Thymus (tissue), 11 donors: ENCODE measurements around the gene PLCG2. TPM values are rescaled to one million over a fixed set of nuclear protein-coding genes. Genes with fewer than 3 reads are reported as not detected.
"Not testable (repeated sequence)": the region's sequence is repeated elsewhere in the genome, so short reads cannot be mapped to it uniquely, and the experiment has no call there.

Source experiments
- DNase-seq, 9 donors: peaks; one replicate each; pipeline ENCODE4 v3.0.0-alpha.2; 2013; ENCODE audit warnings: low spot score in 9 of 9, low read depth in 6 of 9, missing footprints in 1 of 9
- H3K27ac ChIP-seq, 2 donors: one replicate each; pipeline ENCODE4 v1.5.1; 2013; ENCODE audit warnings: control low read depth in 1 of 2, low read depth in 1 of 2, low read length in 1 of 2, mild to moderate bottlenecking in 1 of 2, moderate library complexity in 1 of 2
- H3K27me3 ChIP-seq, 2 donors: one replicate each; pipeline ENCODE4 v1.5.1; 2013; ENCODE audit warnings: low read length in 1 of 2; ENCODE audit not compliant: control insufficient read depth in 2 of 2, insufficient read depth in 1 of 2
- H3K36me3 ChIP-seq, 2 donors: one replicate each; pipeline ENCODE4 v1.5.1; 2013; ENCODE audit warnings: low read length in 1 of 2, mild to moderate bottlenecking in 1 of 2, moderate library complexity in 1 of 2; ENCODE audit not compliant: control insufficient read depth in 2 of 2, insufficient read depth in 2 of 2
- H3K4me1 ChIP-seq, 2 donors: one replicate each; pipeline ENCODE4 v1.5.1; 2013; ENCODE audit warnings: low read length in 2 of 2; ENCODE audit not compliant: control insufficient read depth in 2 of 2, insufficient read depth in 2 of 2
- H3K4me3 ChIP-seq, 2 donors: one replicate each; pipeline ENCODE4 v1.5.1; 2013; ENCODE audit warnings: low read length in 2 of 2, control low read depth in 1 of 2, mild to moderate bottlenecking in 1 of 2
- H3K9me3 ChIP-seq, 2 donors: one replicate each; pipeline ENCODE4 v1.5.1; 2013; ENCODE audit warnings: low read length in 1 of 2, mild to moderate bottlenecking in 1 of 2; ENCODE audit not compliant: control insufficient read depth in 2 of 2, insufficient read depth in 1 of 2
- WGBS: extraction: QIAGEN DNeasy Blood & Tissue Kit; methylation state at CpG from one replicate; pipeline ENCODE4 v1.1.7; 2013; 5-methylcytosine and 5-hydroxymethylcytosine counted together
- polyA plus RNA-seq: library from polyadenylated mRNA; stranded (reverse); fragments of 200-250 nt; gene quantifications from one replicate; pipeline ENCODE4 v1.2.3, GENCODE V29; 2013
- total RNA-seq: library from RNA; stranded (reverse); fragments of 120-200 nt; gene quantifications from one replicate; pipeline ENCODE4 v1.2.4, GENCODE V29; 2013
- donor health status: healthy.

PLCG2 gene
- total and polyA plus RNA-seq, 2 donors, result 10.1 to 14.2 TPM

DNA sequence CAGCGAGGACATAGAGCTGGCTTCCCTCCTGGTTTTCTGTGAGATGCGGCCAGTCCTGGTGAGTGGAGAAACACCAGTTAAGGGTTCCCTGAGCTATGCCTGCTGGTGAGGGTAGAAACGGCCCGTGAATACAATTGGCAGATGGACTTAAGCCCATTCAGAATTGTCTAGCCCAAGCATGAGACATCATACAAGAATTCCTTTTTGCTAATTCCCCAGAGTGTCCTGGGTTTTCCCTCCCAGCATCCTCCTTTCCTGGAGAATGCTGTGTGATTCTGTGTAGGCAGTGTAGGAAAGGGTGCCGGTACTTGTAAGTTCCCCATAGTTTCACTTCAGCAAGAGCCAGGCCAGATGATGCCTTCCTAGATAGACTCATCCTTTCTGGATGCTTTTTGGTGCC lies 167.1 kb downstream of the PLCG2 start:
- no peak for DNase-seq
- H3K27ac ChIP-seq, result no peak overlapping the region
- H3K4me1 ChIP-seq, result no peaks in the 10 kb centered on the region
- no peaks in the 10 kb centered on the region for H3K9me3 ChIP-seq
- peaks cover 0 to 4% of the 10 kb centered on the region in 2 donors for H3K36me3 ChIP-seq
- H3K27me3 ChIP-seq, result no peaks in the 10 kb centered on the region
- 98% methylated on average over 5 of the region's 5 CpGs for WGBS
- no peak overlapping the region for H3K4me3 ChIP-seq

DNA sequence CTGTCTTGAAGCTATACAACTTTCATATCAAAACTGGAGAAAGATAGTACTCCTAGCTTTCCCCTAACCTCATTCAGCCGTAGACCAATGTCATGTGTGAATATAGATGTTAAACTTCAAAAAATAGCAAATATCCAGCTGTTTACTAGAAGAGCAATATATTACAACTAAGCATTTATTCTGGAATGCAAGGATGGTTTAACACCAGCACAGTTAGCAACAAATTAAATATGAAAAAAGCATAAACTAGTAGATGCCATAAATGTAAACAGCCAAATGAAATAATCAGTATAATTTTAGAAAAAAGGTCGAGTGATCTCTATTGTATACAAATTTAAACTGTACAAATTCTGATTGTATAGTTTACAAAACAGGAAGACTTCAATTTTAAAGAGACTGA lies 172.5 kb downstream of the PLCG2 start:
- no peaks in the 10 kb centered on the region for H3K4me1 ChIP-seq
- no peaks in the 10 kb centered on the region for H3K36me3 ChIP-seq
- no peaks in the 10 kb centered on the region for H3K9me3 ChIP-seq
- no peak overlapping the region for H3K4me3 ChIP-seq
- no peaks in the 10 kb centered on the region for H3K27me3 ChIP-seq
- no peak for DNase-seq
- 94% methylated on average over 2 of the region's 2 CpGs for WGBS
- no peak overlapping the region for H3K27ac ChIP-seq

DNA sequence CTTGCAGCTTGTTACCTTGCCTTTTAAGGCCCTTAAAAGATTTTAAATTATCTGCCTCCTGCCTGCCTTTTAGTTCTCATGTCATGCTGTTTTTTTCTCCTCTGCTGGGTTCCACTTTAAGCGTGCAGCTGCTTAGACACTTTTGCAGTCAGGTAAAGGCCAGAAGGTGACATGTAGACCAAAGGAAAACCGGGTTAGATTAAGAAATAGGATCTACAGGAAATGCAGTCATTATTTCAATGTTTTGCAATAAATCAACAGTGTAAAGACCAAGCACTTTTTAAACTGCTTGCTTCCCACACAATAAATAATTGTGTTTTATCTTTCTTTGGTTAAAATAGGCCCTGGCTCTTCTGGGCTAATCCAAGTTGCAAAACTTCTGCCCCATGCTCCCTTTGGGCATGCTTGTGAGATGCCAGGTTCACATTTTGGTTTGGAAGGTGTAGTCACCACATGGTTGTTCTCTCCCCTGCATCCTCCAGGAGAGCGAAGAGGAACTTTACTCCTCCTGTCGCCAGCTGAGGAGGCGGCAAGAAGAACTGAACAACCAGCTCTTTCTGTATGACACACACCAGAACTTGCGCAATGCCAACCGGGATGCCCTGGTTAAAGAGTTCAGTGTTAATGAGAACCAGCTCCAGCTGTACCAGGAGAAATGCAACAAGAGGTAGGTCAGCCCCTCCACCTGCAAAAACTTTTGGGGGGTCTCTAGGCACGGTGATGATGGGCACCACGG lies 177.3 kb downstream of the PLCG2 start:
- Histone ChIP-seq H3K27me3 (no peaks in the 10 kb centered on the region), H3K4me1 (no peaks in the 10 kb centered on the region), H3K27ac (no peak overlapping the region), H3K36me3 (no peaks in the 10 kb centered on the region), H3K9me3 (no peaks in the 10 kb centered on the region), H3K4me3 (no peak overlapping the region)
- WGBS, result 89% methylated on average over 9 of the region's 9 CpGs
- no peak for DNase-seq

DNA sequence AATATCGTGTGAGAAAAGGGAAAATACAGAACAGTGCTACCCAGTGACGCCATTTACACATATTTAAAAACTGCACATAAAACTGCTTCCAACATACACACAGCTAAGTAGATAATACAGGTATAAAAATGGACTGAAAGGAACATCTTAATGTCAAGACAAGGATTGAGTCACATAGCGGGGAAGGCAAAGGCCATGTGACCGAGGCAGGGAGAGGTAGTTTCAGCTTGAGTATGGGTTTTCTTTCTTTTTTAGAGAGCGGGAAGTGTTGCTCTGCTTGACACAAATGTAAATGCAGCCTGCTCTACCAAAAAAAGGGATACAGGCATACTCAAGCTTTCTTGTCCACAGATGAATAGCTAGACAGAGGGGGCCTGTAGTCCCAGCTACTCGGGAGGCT lies 185.7 kb downstream of the PLCG2 start:
- H3K27me3 ChIP-seq, result no peaks in the 10 kb centered on the region
- H3K27ac ChIP-seq, result no peak overlapping the region
- H3K4me3 ChIP-seq, result no peak overlapping the region
- no peaks in the 10 kb centered on the region for H3K9me3 ChIP-seq
- 95% methylated on average over 6 of the region's 6 CpGs for WGBS
- H3K36me3 ChIP-seq, result no peaks in the 10 kb centered on the region
- no peak for DNase-seq
- H3K4me1 ChIP-seq, result no peaks in the 10 kb centered on the region

DNA sequence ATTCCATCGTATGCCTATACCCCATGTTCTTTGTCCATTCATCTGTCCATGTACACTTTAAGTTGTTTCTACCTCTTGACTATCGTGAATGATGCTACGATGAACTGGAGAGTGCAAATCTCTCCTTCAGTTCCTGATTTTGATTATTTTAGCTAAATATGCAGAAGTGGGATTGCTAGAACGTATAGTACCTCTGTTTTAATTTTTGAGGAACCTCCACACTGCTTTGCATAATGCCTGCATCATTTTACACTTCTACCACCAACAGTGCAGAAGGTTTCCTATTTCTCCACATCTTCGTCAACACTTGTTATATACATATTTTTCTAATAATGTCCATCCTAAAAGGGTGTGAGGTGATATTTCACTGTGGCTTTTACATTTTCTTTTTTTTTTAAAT lies 188.3 kb downstream of the PLCG2 start:
- no peak overlapping the region for H3K27ac ChIP-seq
- DNase-seq, result no peak
- H3K36me3 ChIP-seq, result no peaks in the 10 kb centered on the region
- H3K4me3 ChIP-seq, result no peak overlapping the region
- no peaks in the 10 kb centered on the region for H3K9me3 ChIP-seq
- no peaks in the 10 kb centered on the region for H3K4me1 ChIP-seq
- 78% methylated on average over 5 of the region's 5 CpGs for WGBS
- H3K27me3 ChIP-seq, result no peaks in the 10 kb centered on the region

DNA sequence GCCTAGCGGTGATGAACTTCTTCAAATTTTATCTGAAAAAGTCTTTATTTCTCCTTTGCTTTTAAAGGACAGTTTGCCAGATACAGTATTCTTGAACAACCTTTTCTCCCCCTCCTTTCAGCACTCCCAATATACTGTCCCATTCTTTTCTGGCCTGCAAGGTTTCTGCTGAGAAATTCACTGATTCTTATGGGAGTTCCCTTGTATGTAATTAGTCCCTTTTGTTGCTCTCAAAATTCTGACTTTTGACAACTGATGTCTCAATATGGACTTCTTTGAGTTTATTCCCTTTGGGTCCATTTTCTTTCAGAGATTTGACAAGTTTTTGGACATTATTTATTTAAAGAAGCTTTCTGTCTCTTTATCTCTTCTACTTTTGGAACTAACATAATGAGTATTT lies 192.8 kb downstream of the PLCG2 start:
- no peaks in the 10 kb centered on the region for H3K4me1 ChIP-seq
- H3K36me3 ChIP-seq, result no peaks in the 10 kb centered on the region
- WGBS, result 99% methylated on average over 1 of the region's 1 CpG
- no peak overlapping the region for H3K27ac ChIP-seq
- H3K4me3 ChIP-seq, result no peak overlapping the region
- DNase-seq, result no peak
- no peaks in the 10 kb centered on the region for H3K27me3 ChIP-seq
- H3K9me3 ChIP-seq, result no peaks in the 10 kb centered on the region

DNA sequence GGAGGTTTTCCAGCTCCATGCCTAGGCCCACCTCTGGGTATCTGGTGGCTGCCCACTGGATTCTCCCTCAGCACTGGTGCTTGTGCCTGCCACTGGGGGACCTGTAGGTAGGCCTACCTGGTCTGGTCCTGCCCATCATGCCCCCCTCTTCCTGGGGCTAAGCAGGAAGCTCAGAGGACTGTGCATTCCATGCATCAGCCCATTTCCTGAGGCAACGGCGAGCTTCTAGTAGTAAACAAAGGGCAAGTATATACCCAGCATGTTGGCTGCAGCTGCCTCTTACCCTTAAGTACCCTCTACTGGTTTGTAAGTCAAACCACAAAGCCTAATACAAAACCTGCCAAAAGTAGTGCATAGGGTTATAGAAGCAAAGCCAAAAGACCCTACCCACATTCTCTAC lies 194.6 kb downstream of the PLCG2 start:
- no peaks in the 10 kb centered on the region for H3K9me3 ChIP-seq
- no peak overlapping the region for H3K27ac ChIP-seq
- 85% methylated on average over 2 of the region's 2 CpGs for WGBS
- no peak overlapping the region for H3K4me3 ChIP-seq
- no peaks in the 10 kb centered on the region for H3K4me1 ChIP-seq
- no peaks in the 10 kb centered on the region for H3K27me3 ChIP-seq
- no peaks in the 10 kb centered on the region for H3K36me3 ChIP-seq
- DNase-seq, result no peak

DNA sequence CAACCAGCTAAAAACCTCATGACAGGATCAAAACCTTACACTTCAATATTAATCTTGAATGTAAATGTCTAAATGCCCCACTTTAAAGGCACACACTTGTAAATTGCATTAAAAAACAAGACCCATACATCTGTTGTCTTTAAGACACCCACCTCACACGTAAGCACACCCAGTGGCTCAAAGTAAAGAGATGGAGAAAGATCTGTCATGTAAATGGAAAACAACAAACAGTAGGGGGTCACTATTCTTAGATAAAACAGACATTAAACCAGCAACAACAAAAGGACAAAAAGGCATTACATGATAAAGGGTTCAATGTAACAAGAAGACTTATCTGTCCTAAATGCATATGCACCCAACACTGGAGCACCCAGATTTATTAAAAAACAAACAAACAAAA lies 196.5 kb downstream of the PLCG2 start:
- no peaks in the 10 kb centered on the region for H3K9me3 ChIP-seq
- no peaks in the 10 kb centered on the region for H3K4me1 ChIP-seq
- H3K27ac ChIP-seq, result no peak overlapping the region
- no peaks in the 10 kb centered on the region for H3K27me3 ChIP-seq
- no peak for DNase-seq
- H3K36me3 ChIP-seq, result no peaks in the 10 kb centered on the region
- 36% methylated on average over 1 of the region's 1 CpG for WGBS
- H3K4me3 ChIP-seq, result no peak overlapping the region

DNA sequence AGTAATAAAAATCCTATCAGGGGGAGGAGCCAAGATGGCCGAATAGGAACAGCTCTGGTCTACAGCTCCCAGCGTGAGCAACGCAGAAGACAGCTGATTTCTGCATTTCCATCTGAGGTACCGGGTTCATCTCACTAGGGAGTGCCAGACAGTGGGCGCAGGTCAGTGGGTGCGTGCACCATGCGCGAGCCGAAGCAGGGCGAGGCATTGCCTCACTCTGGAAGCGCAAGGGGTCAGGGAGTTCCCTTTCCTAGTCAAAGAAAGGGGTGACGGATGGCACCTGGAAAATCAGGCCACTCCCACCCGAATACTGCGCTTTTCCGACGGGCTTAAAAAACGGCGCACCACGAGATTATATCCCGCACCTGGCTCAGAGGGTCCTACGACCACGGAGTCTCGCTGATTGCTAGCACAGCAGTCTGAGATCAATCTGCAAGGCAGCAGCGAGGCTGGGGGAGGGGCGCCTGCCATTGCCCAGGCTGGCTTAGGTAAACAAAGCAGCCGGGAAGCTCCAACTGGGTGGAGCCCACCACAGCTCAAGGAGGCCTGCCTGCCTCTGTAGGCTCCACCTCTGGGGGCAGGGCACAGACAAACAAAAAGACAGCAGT lies 198.3 kb downstream of the PLCG2 start:
- H3K9me3 ChIP-seq, H3K4me3 ChIP-seq, DNase-seq, H3K27me3 ChIP-seq, H3K27ac ChIP-seq, H3K36me3 ChIP-seq, H3K4me1 ChIP-seq: not testable (repeated sequence)
- WGBS, result 94% methylated on average over 26 of the region's 26 CpGs
